GM06990 (cell line): ENCODE results near the gene DRD3.

Source experiments
- DNase-seq: peaks from one replicate; pipeline ENCODE4 v3.0.0-alpha.2; 2011; ENCODE audit not compliant: insufficient read length; ENCODE audit errors: extremely low read depth
- H3K27me3 ChIP-seq: replicated peaks from 2 replicates; pipeline ENCODE4 v1.6.0; 2011; ENCODE audit warnings: low read length; ENCODE audit not compliant: control insufficient read depth, insufficient read depth
- H3K36me3 ChIP-seq: 2 replicates; pipeline ENCODE4 v1.5.1; 2011; ENCODE audit warnings: low read length; ENCODE audit not compliant: control insufficient read depth, insufficient read depth
- H3K4me3 ChIP-seq: replicated peaks from 2 replicates; pipeline ENCODE4 v1.5.1; 2011; ENCODE audit warnings: low read depth, mild to moderate bottlenecking, control low read depth, low read length
- CTCF ChIP-seq: IDR thresholded peaks from 2 replicates; pipeline ENCODE4 v1.5.1; 2011; ENCODE audit warnings: low read length, control low read depth, mild to moderate bottlenecking, inconsistent platforms; ENCODE audit not compliant: insufficient read depth, poor library complexity, severe bottlenecking

The DRD3 gene

GRCh38 chr3:114168150-114168549 lies 10.7 kb downstream of the DRD3 start:
- Histone ChIP-seq H3K4me3 (no peak overlapping the region), H3K27me3 (no peaks in the 10 kb centered on the region; the same call in 1 of the 2 replicates)
- no peak for TF ChIP-seq CTCF

GRCh38 chr3:114157321-114157720 lies 21.5 kb downstream of the DRD3 start:
- Histone ChIP-seq H3K36me3 (no peaks in the 10 kb centered on the region), H3K27me3 (no peaks in the 10 kb centered on the region), H3K4me3 (no peak overlapping the region)
- TF ChIP-seq CTCF = no peak
- no peak for DNase-seq

More at GRCh38 chr3:114168150-114168549, 10.7 kb downstream of the DRD3 start:
- no peak for DNase-seq
- no peaks in the 10 kb centered on the region for H3K36me3 ChIP-seq

- no peak for DNase-seq
- TF ChIP-seq CTCF = peak; percentile 64
Measured at GRCh38 chr3:114155370-114155821, 23.5 kb downstream of the DRD3 start.

GRCh38 chr3:114154321-114154821 lies 24.5 kb downstream of the DRD3 start:
- no peak for TF ChIP-seq CTCF
- no peaks in the 10 kb centered on the region for H3K36me3 ChIP-seq
- H3K4me3 ChIP-seq = no peak overlapping the region
- DNase-seq = no peak
- H3K27me3 ChIP-seq = no peaks in the 10 kb centered on the region

More at GRCh38 chr3:114155370-114155821, 23.5 kb downstream of the DRD3 start:
- Histone ChIP-seq H3K27me3 (no peaks in the 10 kb centered on the region), H3K4me3 (no peak overlapping the region), H3K36me3 (no peaks in the 10 kb centered on the region)

GRCh38 chr3:114152519-114153151 lies 26.2 kb downstream of the DRD3 start:
- Histone ChIP-seq H3K36me3 (no peaks in the 10 kb centered on the region), H3K27me3 (no peaks in the 10 kb centered on the region), H3K4me3 (peak overlapping the region; percentile 34)
- DNase-seq = peak; percentile 59
- TF ChIP-seq CTCF = peak; percentile 90
